Neutrophil (primary cell): Measurements from ENCODE around the gene EYS.

Experiments
- H3K27ac ChIP-seq: fragments of 200-600 bp; sonication (generic); 2 replicates; pipeline ENCODE4 v1.5.1; 2016; ENCODE audit warnings: mild to moderate bottlenecking, moderate library complexity
- H3K27me3 ChIP-seq: fragments of 200-600 bp; sonication (generic); 2 replicates; pipeline ENCODE4 v1.6.0; 2016; ENCODE audit warnings: mild to moderate bottlenecking
- H3K36me3 ChIP-seq: fragments of 200-600 bp; sonication (generic); 2 replicates; pipeline ENCODE4 v1.5.1; 2017
- H3K4me1 ChIP-seq, 2 experiments: fragments of 200-600 bp in 1 of 2; sonication (generic) in 1 of 2; 1 replicate in 1 of 2; 2 replicates in 1 of 2; pipeline versions ENCODE4 v1.5.1 to v1.6.1; 2013 to 2016; ENCODE audit warnings: low read depth in 1 of 2, low read length in 1 of 2, mild to moderate bottlenecking in 1 of 2, moderate library complexity in 1 of 2; ENCODE audit not compliant: control insufficient read depth in 1 of 2, insufficient read depth in 1 of 2
- H3K4me3 ChIP-seq, 2 experiments: fragments of 200-600 bp in 1 of 2; sonication (generic) in 1 of 2; 1 replicate in 1 of 2; 2 replicates in 1 of 2; pipeline ENCODE4 v1.5.1; 2013 to 2016; ENCODE audit warnings: low read depth in 1 of 2, low read length in 1 of 2, mild to moderate bottlenecking in 1 of 2, moderate library complexity in 1 of 2
- H3K9me3 ChIP-seq: fragments of 200-600 bp; sonication (generic); 2 replicates; pipeline ENCODE4 v1.5.1; 2016
- TF ChIP-seq, protein P1 (sequence below): fragments of 200-600 bp; sonication (generic); IDR thresholded peaks from 2 replicates; pipeline ENCODE4 v1.5.1; 2016; ENCODE audit warnings: antibody characterized with exemption

The EYS gene

DNA sequence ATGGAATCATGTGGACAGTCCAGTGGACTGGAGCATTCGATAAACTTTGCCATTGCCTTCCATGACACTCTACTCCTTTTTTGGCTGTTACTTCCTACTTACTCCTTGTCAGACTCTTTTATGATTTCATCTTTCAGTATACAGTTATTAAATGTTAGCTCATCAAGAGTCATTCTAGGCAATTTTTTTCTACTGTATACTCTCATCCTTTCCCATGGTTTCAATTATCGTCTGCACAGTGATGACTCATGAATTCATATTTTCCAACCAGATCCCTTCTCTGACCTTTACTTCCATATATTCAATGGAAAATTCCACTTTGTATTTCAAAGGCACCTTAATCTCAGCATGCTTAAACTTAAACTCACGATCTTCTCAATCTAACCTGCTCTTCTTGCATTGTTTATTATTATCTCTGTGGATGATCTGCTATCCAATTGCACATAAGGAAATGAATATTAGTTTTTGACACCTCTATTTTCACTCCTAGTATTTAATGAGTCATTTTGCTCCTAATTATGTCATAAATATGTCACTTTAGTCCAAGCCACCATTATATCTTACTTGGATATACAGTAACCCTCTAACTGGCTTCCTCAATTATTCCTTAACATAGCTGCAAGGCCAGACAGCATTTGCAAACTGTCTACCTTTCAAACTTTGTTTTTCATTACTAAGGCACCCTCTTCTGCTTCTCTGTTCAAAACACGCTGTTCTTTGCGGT, 1643.9 kb downstream of the EYS start:
- TF ChIP-seq, protein P1, sequence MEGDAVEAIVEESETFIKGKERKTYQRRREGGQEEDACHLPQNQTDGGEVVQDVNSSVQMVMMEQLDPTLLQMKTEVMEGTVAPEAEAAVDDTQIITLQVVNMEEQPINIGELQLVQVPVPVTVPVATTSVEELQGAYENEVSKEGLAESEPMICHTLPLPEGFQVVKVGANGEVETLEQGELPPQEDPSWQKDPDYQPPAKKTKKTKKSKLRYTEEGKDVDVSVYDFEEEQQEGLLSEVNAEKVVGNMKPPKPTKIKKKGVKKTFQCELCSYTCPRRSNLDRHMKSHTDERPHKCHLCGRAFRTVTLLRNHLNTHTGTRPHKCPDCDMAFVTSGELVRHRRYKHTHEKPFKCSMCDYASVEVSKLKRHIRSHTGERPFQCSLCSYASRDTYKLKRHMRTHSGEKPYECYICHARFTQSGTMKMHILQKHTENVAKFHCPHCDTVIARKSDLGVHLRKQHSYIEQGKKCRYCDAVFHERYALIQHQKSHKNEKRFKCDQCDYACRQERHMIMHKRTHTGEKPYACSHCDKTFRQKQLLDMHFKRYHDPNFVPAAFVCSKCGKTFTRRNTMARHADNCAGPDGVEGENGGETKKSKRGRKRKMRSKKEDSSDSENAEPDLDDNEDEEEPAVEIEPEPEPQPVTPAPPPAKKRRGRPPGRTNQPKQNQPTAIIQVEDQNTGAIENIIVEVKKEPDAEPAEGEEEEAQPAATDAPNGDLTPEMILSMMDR, result no peak
- Histone ChIP-seq H3K4me1 (no peaks in the 10 kb centered on the region), H3K36me3 (no peaks in the 10 kb centered on the region), H3K9me3 (no peaks in the 10 kb centered on the region), H3K4me3 (no peak overlapping the region), H3K27me3 (no peaks in the 10 kb centered on the region), H3K27ac (no peak overlapping the region)

GRCh38 chr6:64054861-64055260, 1652.2 kb downstream of the EYS start:
- no peaks in the 10 kb centered on the region for H3K9me3 ChIP-seq
- H3K36me3 ChIP-seq, result no peaks in the 10 kb centered on the region
- no peaks in the 10 kb centered on the region for H3K4me1 ChIP-seq
- no peaks in the 10 kb centered on the region for H3K27me3 ChIP-seq
- TF ChIP-seq, protein P1, result no peak
- H3K4me3 ChIP-seq, result no peak overlapping the region
- H3K27ac ChIP-seq, result no peak overlapping the region

DNA sequence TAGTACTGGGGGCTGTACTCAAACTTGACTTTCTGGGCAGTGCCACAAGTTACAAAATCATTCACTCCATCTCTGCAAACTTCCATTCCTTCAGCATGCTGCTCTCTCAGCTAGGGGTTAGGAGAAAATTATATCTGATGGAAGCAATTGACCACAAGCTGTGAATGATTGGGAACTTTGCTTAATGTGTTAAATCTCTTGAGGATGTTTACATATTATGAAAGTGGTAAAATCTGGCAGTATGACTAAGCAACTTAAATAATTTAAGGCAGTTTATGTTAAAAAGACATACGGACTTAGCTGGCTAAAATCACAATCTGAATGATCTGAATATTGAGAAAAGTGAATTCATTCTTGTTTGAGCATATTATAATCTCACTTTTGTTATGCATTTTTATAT, 1656.4 kb downstream of the EYS start:
- no peaks in the 10 kb centered on the region for H3K9me3 ChIP-seq
- no peak overlapping the region for H3K27ac ChIP-seq
- TF ChIP-seq, protein P1, result no peak
- H3K4me1 ChIP-seq, result no peaks in the 10 kb centered on the region
- H3K4me3 ChIP-seq, result no peak overlapping the region
- H3K27me3 ChIP-seq, result no peaks in the 10 kb centered on the region
- no peaks in the 10 kb centered on the region for H3K36me3 ChIP-seq

DNA sequence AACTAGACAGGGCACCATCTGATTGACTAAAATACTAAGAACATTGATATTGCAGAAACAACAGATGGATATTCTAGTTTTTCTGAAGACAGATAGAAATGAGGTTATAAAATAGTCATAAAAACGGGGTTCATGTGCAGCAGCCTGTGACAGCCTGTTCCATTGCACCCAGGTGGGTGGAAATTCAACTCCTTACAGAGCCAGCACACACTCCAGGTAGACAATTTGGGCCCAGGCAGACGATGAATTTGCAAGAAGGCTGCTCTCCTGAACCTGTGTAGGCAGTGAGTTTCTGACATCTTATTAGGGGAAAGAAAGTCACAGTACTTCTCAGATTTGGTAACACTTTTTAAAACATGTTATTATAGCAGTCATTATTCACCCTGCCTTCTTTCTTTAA, 1657.3 kb downstream of the EYS start:
- TF ChIP-seq, protein P1, result no peak
- Histone ChIP-seq H3K4me3 (no peak overlapping the region), H3K4me1 (no peaks in the 10 kb centered on the region), H3K27ac (no peak overlapping the region), H3K27me3 (no peaks in the 10 kb centered on the region), H3K36me3 (no peaks in the 10 kb centered on the region), H3K9me3 (no peaks in the 10 kb centered on the region)

DNA sequence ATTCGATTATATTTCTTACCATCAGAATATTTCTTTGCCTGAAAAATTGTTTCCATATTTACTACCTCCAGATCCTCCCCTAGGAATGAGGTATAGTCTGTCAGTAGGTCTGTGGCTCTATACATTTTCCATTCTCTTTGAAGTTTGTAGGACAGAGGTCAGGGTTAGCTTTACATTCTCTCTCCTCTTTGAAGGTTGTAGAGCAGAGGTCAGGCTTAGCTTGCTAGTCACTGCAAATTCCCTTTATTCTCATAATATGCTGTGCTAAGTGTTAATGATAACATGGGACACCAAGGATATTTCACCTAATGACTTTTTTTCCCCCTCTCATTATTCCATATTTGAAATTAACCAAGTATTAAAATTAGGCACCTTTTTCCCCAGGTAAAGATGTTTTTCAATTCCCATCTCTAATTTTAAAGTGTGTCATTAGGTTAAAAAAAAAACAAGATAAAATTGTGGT, 1660.2 kb downstream of the EYS start:
- no peaks in the 10 kb centered on the region for H3K4me1 ChIP-seq
- no peaks in the 10 kb centered on the region for H3K27me3 ChIP-seq
- H3K9me3 ChIP-seq, result no peaks in the 10 kb centered on the region
- no peak overlapping the region for H3K4me3 ChIP-seq
- no peaks in the 10 kb centered on the region for H3K36me3 ChIP-seq
- TF ChIP-seq, protein P1, result no peak
- H3K27ac ChIP-seq, result no peak overlapping the region
